IPS-20b (cell line): ENCODE results near the gene SMIM7.
"Not testable (repeated sequence)": the region's sequence is repeated elsewhere in the genome, so short reads cannot be mapped to it uniquely, and the experiment has no call there.

Experiments
- H3K27ac ChIP-seq: one replicate; pipeline ENCODE4 v1.5.1; 2013; ENCODE audit warnings: low read length
- H3K27me3 ChIP-seq: 2 replicates; pipeline ENCODE4 v1.6.1; 2013; ENCODE audit warnings: mild to moderate bottlenecking, low read length, inconsistent platforms; ENCODE audit not compliant: insufficient read depth
- H3K36me3 ChIP-seq: 2 replicates; pipeline ENCODE4 v1.6.1; 2013; ENCODE audit warnings: low read depth, mild to moderate bottlenecking, inconsistent platforms, low read length, moderate library complexity; ENCODE audit not compliant: insufficient read depth
- H3K4me1 ChIP-seq: 2 replicates; pipeline ENCODE4 v1.6.1; 2013; ENCODE audit warnings: mild to moderate bottlenecking, control low read depth, inconsistent platforms, low read length, moderate library complexity; ENCODE audit not compliant: insufficient read depth
- H3K4me3 ChIP-seq: 2 replicates; pipeline ENCODE4 v1.5.1; 2013; ENCODE audit warnings: mild to moderate bottlenecking, low read length, inconsistent platforms
- H3K9ac ChIP-seq: 2 replicates; pipeline ENCODE4 v1.6.1; 2013; ENCODE audit warnings: low read depth, mild to moderate bottlenecking, inconsistent platforms, low read length, moderate library complexity
- H3K9me3 ChIP-seq: 2 replicates; pipeline ENCODE4 v1.6.1; 2013; ENCODE audit warnings: mild to moderate bottlenecking, low read depth, low read length, inconsistent platforms; ENCODE audit not compliant: insufficient read depth

SMIM7 gene

DNA sequence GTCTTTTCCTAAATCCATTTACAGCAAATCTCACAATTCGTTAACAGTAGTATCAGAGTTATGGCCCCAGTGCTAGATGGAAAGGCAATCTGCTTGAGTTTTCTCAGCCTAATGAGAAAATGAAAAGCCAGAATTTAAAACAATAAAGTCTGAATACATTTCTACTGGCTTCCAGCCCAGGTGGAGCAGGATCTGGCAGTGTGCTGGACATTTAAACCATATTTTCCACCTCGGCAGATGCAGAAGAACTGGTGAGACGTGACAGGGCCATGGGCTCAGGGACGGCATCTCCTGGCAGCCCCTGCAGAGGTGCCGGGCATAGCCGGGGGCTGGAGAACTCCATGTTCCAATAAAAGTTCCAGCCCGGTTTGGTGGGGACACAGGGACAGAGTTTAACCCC lies 7.1 kb downstream of the SMIM7 start:
- no peaks in the 10 kb centered on the region for H3K27me3 ChIP-seq
- H3K9me3 ChIP-seq, result no peaks in the 10 kb centered on the region
- H3K9ac ChIP-seq, result no peak overlapping the region
- no peak overlapping the region for H3K4me3 ChIP-seq
- H3K27ac ChIP-seq, result no peak overlapping the region
- no peaks in the 10 kb centered on the region for H3K4me1 ChIP-seq
- H3K36me3 ChIP-seq, result peaks cover 91% of the 10 kb centered on the region

DNA sequence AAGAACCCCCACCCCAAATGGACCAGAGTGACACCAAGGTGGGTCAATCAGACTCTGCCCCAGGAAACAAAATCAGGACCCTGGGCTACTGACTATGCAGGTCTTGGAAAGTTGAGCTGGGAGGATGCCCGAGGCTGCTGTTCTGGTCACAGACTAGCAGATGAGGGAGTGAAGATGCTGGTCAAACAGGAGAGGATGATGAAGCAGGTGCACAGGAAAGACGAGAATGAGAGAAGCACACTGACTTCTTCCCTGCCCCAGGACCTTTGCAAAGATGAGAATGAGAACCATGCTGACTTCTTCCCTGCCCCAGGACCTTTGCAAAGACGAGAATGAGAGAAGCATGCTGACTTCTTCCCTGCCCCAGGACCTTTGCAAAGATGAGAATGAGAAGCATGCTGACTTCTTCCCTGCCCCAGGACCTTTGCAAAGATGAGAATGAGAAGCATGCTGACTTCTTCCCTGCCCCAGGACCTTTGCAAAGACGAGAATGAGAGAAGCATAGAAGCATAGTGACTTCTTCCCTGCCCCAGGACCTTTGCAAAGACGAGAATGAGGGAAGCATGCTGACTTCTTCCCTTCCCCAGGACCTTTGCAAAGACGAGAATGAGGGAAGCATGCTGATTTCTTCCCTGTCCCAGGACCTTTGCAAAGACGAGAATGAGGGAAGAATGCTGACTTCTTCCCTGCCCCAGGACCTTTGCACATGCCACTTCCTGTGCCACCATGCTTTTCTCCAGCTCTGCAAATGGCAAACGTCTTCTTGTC lies 8.3 kb downstream of the SMIM7 start:
- H3K9ac ChIP-seq, result not testable (repeated sequence)
- H3K36me3 ChIP-seq, result peaks cover 91% of the 10 kb centered on the region

DNA sequence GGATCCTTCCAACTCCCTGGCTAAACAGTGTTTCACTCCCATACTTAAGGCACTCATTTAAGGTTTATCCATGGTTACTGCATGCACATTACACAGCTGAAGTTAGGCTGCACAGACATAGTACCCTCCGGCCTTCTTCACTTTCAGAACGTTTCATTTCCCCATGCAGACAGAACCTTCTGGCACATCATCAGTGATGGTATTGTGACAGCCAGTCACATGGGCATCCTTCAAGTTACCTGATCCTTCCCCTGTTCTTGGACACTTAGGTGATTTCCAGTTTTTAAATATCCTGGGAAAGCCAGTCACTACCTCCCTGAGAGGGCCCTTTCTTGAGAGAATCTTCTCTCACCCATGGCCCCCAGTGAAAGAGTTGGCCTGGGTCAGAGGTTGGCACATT lies 9.1 kb downstream of the SMIM7 start:
- H3K9ac ChIP-seq, result no peak overlapping the region
- H3K27ac ChIP-seq, result no peak overlapping the region
- H3K4me1 ChIP-seq, result no peaks in the 10 kb centered on the region
- H3K9me3 ChIP-seq, result no peaks in the 10 kb centered on the region
- no peaks in the 10 kb centered on the region for H3K27me3 ChIP-seq
- H3K4me3 ChIP-seq, result no peak overlapping the region
- H3K36me3 ChIP-seq, result peaks cover 91% of the 10 kb centered on the region

More for the DNA sequence above, 8.3 kb downstream of the SMIM7 start:
- not testable (repeated sequence) for H3K9me3 ChIP-seq, H3K4me3 ChIP-seq, H3K4me1 ChIP-seq, H3K27me3 ChIP-seq, H3K27ac ChIP-seq

DNA sequence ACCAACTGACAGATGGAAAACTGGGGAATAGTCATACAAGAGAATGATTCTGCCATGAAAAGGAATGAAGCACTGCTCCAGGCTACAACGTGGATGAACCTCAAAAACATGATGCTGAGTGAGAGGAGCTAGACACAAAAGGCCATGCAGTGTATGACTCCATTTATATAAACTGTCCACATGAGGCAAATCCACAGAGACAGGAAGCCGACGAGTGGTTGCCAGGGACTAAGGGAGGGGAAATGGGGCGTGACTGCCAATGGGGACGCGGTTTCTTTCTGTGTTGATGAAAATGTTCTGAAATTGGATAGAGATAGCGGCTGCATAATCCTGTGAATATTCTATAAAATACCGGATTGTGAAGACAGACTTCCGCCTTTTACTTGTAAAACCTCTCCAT lies 10.2 kb downstream of the SMIM7 start:
- Histone ChIP-seq H3K4me1 (no peaks in the 10 kb centered on the region), H3K4me3 (no peak overlapping the region), H3K9me3 (no peaks in the 10 kb centered on the region), H3K27ac (no peak overlapping the region), H3K27me3 (no peaks in the 10 kb centered on the region), H3K9ac (no peak overlapping the region), H3K36me3 (peaks cover 93% of the 10 kb centered on the region)

DNA sequence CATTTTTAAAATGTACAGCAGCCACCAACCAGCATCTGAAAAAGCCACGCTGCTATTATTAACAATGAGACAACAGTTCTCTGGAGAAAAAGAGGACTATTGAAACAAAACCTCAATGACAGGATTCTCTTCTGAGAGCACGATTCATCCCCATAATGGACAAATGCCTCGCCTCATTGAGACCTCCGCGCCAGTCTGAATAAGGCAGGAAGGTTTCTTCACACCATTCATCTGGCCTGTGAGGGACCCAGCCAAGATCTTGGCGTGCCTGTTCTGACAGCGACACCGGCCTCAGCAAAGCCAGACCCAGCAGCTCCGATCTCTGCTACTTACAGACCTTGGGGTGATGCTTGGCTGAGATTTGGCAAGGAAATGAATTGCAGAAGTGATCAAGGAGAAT lies 14.8 kb downstream of the SMIM7 start:
- no peak overlapping the region for H3K27ac ChIP-seq
- no peaks in the 10 kb centered on the region for H3K9me3 ChIP-seq
- H3K9ac ChIP-seq, result no peak overlapping the region
- peaks cover 91% of the 10 kb centered on the region for H3K36me3 ChIP-seq
- no peak overlapping the region for H3K4me3 ChIP-seq
- H3K27me3 ChIP-seq, result no peaks in the 10 kb centered on the region
- H3K4me1 ChIP-seq, result no peaks in the 10 kb centered on the region

DNA sequence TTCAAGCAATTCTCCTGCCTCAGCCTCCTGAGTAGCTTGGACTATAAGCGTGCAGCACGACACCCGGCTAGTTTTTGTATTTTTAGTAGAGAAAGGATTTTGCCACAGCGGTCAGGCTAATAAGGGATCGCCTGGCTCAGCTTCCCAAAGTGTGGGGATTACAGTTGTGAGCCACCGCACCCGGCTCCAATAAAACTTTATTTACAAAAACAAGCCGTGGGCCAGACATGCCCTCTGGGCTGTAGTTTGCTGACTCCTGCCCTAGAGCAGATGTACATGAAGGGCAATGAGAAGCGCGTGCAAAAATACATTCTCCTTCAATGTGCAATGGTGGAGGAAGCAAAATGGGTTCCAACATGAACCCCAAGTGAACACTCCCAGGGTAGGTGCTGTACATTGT lies 18.2 kb downstream of the SMIM7 start:
- Histone ChIP-seq H3K4me3 (no peak overlapping the region), H3K9me3 (no peaks in the 10 kb centered on the region), H3K36me3 (peaks cover 88% of the 10 kb centered on the region), H3K27ac (no peak overlapping the region), H3K4me1 (no peaks in the 10 kb centered on the region; the same call in 1 of the 2 replicates), H3K27me3 (no peaks in the 10 kb centered on the region), H3K9ac (no peak overlapping the region)

DNA sequence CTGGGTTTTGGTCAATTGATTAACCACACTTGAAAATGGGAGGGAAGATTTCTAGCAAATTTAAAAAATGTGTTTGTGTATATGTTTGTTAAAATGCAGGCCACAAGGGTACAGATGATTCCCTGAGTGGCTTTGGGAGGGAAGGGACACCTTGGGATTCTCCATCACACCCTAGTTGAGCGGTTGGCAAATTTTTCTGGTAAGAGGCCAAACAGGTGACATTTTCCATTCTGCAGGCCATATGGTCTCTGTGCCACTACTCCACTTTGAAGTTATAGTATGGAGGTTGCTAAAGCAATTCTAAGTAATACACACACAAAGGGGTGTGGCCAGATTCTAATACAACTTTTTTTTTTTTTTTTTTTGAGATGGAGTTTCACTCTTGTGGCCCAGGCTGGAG lies 19.0 kb downstream of the SMIM7 start:
- Histone ChIP-seq H3K9ac (no peak overlapping the region), H3K4me3 (no peak overlapping the region), H3K36me3 (peaks cover 87% of the 10 kb centered on the region), H3K9me3 (no peaks in the 10 kb centered on the region), H3K27ac (no peak overlapping the region), H3K4me1 (no peaks in the 10 kb centered on the region; the same call in 1 of the 2 replicates), H3K27me3 (no peaks in the 10 kb centered on the region)

DNA sequence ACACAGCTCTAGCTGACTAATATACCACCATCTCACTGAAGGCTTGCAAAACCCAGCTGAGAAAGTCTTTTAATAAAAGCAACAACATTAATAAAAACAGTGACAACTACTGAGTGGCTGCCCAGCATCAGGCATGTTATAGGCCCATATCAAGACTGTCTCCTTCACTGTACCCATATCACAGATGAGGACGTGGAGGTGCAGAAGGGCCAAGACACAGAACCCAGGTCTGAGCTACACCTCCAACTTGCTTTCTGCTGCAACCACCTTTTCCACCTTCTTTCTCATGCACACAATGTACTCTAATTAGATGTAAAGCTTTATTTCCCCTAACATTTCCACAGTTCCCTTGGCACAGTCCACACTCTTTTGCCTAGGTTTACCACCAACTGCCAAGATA lies 21.3 kb downstream of the SMIM7 start:
- Histone ChIP-seq H3K9me3 (no peaks in the 10 kb centered on the region), H3K27ac (no peak overlapping the region), H3K4me1 (no peaks in the 10 kb centered on the region; the same call in 1 of the 2 replicates), H3K36me3 (peaks cover 82% of the 10 kb centered on the region), H3K9ac (no peak overlapping the region), H3K4me3 (no peak overlapping the region), H3K27me3 (no peaks in the 10 kb centered on the region)

DNA sequence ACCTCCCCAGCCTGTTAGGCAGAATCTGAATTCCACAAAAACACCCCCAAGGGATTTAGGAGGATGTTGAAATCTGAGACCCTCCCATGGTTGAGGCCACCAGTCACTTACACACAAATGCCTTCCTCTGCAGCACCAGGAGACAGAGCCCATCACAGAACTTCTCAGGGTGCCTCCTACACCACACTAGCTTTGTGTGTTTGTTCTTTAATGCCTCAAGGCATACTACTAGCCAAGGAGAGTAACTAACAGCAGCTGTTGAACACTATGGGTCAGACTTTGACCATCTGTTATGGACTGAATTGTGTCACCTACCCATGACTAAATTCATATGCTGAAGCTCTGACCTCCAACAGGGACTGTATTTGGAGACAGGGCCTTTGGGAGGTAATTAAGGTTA lies 22.4 kb downstream of the SMIM7 start:
- H3K9ac ChIP-seq, result no peak overlapping the region
- no peak overlapping the region for H3K27ac ChIP-seq
- no peaks in the 10 kb centered on the region; the same call in 1 of the 2 replicates for H3K4me1 ChIP-seq
- H3K4me3 ChIP-seq, result no peak overlapping the region
- peaks cover 79% of the 10 kb centered on the region for H3K36me3 ChIP-seq
- H3K27me3 ChIP-seq, result no peaks in the 10 kb centered on the region
- H3K9me3 ChIP-seq, result no peaks in the 10 kb centered on the region

DNA sequence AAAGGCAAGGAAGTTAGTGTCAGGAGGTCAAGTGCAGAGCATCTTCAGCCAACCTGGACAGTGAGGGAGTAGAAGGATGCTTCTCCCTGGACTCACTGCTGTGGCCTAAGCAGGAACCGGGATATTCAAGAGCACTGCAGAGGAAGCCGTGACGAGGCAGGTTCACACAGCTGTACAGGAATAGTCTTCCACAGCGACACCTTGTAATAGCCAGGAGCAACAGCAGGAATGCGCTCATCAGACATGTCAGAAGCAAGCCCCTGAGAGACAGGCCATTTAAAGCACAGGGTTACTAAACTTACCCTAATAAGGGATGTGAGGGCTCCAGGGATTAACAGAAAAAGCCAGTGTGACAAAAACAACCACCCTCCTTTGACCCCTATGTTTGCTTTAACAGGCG lies 28.5 kb downstream of the SMIM7 start:
- Histone ChIP-seq H3K4me3 (no peak overlapping the region), H3K9ac (no peak overlapping the region), H3K27me3 (no peaks in the 10 kb centered on the region), H3K36me3 (peaks cover 47% of the 10 kb centered on the region), H3K9me3 (no peaks in the 10 kb centered on the region), H3K27ac (no peak overlapping the region), H3K4me1 (peaks cover 6% of the 10 kb centered on the region; the same call in 1 of the 2 replicates)

DNA sequence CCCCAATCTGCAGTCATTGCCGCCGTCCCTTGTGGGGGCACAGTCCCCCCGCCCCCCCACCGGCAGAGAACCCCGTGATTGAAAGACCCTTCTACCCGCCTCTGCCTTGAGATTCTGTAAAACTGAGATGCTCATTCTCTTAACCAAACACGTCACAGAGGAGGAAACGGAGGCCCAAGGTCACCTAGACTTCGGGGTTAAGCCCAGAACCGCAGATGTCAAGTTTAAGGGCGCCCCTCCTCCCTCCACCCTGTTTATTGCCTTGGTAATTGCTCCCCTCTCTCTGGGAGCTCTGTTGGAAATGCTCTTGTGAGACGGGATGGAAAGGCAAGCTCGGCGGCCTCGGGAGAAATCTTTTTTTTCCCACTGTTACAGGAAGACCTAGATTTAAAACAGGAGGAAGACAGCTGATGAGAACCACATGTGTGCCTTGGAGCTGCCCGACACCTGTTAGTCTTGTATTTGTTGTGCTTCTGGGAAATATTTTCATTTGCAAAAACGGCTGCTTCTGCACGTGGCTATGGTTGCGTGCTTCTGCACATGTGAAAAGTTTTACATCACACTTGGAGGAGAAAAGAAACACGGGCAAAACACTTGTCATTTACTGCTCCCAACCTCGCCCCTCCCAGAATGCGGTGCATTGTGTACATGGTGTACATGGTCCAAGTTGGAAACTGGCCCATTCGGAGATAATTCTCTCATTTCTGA lies 30.8 kb downstream of the SMIM7 start:
- Histone ChIP-seq H3K9ac (peak overlapping the region; percentile 90; the same call in 1 of the 2 replicates), H3K9me3 (no peaks in the 10 kb centered on the region), H3K36me3 (peaks cover 37% of the 10 kb centered on the region), H3K27ac (peak overlapping the region; percentile 46), H3K4me3 (peak overlapping the region; percentile 86), H3K27me3 (no peaks in the 10 kb centered on the region), H3K4me1 (peaks cover 21% of the 10 kb centered on the region)
